K562 treated with DMSO at 1 percent for 24 hours (cell line): ENCODE data around the gene PARP12. TPM values are rescaled to one million over a fixed set of nuclear protein-coding genes. Genes with fewer than 3 reads are reported as not detected.

Experiments used
- total RNA-seq: library from RNA; unstranded; fragments of 300-600 nt; gene quantifications from 2 replicates; pipeline ENCODE4 v1.2.3, GENCODE V29; 2022; ENCODE audit warnings: low read depth; ENCODE audit not compliant: insufficient read depth

PARP12 gene, protein sequence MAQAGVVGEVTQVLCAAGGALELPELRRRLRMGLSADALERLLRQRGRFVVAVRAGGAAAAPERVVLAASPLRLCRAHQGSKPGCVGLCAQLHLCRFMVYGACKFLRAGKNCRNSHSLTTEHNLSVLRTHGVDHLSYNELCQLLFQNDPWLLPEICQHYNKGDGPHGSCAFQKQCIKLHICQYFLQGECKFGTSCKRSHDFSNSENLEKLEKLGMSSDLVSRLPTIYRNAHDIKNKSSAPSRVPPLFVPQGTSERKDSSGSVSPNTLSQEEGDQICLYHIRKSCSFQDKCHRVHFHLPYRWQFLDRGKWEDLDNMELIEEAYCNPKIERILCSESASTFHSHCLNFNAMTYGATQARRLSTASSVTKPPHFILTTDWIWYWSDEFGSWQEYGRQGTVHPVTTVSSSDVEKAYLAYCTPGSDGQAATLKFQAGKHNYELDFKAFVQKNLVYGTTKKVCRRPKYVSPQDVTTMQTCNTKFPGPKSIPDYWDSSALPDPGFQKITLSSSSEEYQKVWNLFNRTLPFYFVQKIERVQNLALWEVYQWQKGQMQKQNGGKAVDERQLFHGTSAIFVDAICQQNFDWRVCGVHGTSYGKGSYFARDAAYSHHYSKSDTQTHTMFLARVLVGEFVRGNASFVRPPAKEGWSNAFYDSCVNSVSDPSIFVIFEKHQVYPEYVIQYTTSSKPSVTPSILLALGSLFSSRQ
- total RNA-seq, result 34.4 and 37.1 TPM in 2 replicates

DNA sequence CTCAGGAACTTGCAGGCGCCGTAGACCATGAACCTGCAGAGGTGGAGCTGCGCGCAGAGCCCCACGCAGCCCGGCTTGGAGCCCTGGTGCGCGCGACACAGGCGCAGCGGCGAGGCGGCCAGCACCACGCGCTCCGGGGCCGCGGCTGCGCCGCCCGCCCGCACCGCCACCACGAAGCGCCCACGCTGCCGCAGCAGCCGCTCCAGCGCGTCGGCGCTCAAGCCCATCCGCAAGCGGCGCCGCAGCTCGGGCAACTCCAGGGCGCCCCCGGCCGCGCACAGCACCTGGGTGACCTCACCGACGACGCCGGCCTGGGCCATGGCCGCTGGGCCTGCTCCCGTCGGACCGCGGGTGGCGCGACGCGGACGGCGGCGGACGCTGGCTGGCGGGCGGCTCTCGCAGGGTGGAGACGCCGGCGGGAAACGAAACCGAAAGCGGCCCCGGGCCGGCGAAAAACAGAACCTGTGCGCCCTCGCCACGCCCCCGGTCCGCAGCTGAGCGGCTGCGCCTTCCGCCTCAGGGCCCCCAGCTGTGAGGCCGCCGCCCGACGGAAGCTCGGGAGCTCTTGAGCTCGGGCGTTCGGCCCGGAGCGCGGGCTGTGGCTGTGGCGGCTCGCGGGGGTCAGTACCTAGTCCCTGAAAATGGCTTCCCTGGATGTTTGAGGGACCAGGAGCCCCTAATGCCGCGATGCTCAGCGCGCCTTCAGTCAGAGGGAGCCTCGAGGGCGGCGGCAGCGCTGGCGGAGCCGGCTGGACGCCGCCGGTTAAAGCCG lies at the start of gene PARP12:
TSS of gene PARP12 (minus strand) at position 424 of the 772 bp plus-strand sequence. CDS start at position 320, 104 bp downstream.

Other genes starting within 250 kb of the PARP12 start
- gene TBXAS1, start 233.7 kb downstream of the PARP12 start, total RNA-seq, result 4.6 and 7.2 TPM in 2 replicates
- gene KDM7A, start 114.0 kb upstream of the PARP12 start, total RNA-seq, result 7.0 and 12.9 TPM in 2 replicates